Measurements from ENCODE around the gene GBGT1.

Gene GBGT1

DNA sequence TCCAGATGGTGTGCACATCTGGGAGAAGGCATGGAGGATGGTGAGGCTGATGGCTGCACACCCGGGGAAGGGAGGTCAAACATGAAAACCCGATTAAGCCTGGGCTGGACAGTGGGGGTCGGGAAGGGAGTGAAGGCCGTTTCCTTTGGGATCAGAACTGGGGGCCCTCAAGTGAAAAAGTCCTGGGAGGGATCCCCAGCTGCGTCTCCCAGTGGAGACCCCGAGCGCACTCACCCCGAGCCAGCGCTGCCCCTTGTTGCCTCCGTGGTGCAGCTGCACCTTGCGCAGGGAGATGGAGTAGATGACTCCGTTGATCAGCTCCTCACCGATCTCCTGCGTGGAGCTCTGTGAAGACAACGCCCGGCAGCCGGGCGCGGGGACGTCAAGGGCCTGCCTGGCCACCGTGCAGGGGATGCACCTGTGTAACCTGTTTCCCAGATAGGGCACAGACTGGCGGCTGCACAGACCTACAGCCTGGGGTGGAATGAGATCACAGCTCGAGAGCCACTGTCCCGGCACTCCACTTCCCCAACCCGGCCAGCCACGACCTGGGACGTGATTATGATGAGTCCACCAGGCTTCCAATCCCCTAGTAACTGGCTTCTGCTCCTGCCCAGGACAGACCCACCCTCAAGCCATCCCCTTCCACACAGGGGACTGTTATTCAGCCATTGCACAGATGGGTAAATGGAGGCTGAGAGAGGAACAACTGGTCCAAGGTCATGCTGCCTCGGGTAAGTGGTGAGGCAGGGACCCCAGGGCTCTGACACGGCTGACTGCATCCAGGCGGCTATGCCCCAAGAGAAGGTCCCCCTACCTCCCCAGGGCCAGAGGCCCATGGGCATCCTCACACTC, 51.7 kb downstream of the GBGT1 start:
- Histone ChIP-seq H3K27ac (ENCODE audit: low read length) (no peak overlapping the region), H3K9ac (ENCODE audit: low read depth, low read length) (no peak overlapping the region), H3K79me2 (ENCODE audit: insufficient read depth, low read length) (peaks cover 31% of the 10 kb centered on the region), H2AFZ (ENCODE audit: low read depth, low read length) (no peak overlapping the region), H3K4me3 (ENCODE audit: low read depth in 1 of 2, low read length in 2 of 2) (no peak overlapping the region), H3K36me3 (ENCODE audit: insufficient read depth, low read length) (peaks cover 46% of the 10 kb centered on the region), H3K27me3 (ENCODE audit: insufficient read depth, low read length, poor library complexity) (no peaks in the 10 kb centered on the region), H3K9me3 (ENCODE audit: insufficient read depth, low read length, severe bottlenecking) (no peaks in the 10 kb centered on the region), H3K4me1 (ENCODE audit: insufficient read depth, low read length) (no peaks in the 10 kb centered on the region), H4K20me1 (ENCODE audit: insufficient read depth, low read length) (peaks cover 55% of the 10 kb centered on the region), H3K4me2 (ENCODE audit: insufficient read depth, low read length) (no peak overlapping the region)
- no peak for DNase-seq
- no peak for ATAC-seq (ENCODE audit: insufficient read depth, low read depth)
- TF ChIP-seq, protein P1, sequence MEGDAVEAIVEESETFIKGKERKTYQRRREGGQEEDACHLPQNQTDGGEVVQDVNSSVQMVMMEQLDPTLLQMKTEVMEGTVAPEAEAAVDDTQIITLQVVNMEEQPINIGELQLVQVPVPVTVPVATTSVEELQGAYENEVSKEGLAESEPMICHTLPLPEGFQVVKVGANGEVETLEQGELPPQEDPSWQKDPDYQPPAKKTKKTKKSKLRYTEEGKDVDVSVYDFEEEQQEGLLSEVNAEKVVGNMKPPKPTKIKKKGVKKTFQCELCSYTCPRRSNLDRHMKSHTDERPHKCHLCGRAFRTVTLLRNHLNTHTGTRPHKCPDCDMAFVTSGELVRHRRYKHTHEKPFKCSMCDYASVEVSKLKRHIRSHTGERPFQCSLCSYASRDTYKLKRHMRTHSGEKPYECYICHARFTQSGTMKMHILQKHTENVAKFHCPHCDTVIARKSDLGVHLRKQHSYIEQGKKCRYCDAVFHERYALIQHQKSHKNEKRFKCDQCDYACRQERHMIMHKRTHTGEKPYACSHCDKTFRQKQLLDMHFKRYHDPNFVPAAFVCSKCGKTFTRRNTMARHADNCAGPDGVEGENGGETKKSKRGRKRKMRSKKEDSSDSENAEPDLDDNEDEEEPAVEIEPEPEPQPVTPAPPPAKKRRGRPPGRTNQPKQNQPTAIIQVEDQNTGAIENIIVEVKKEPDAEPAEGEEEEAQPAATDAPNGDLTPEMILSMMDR (IDR thresholded peaks at IDR 0.05; ENCODE audit: borderline replicate concordance, extremely low read depth, low read length, poor library complexity, severe bottlenecking), result no peak
- TF ChIP-seq EZH2 (IDR thresholded peaks at IDR 0.05; ENCODE audit: borderline replicate concordance, low read depth, low read length, severe bottlenecking), result no peak

GRCh38 chr9:133109931-133110650, 53.6 kb downstream of the GBGT1 start:
- H3K79me2 ChIP-seq (ENCODE audit: insufficient read depth, low read length), result peaks cover 16% of the 10 kb centered on the region; the same call in 1 of the 2 replicates
- no peak overlapping the region for H3K27ac ChIP-seq (ENCODE audit: low read length)
- H4K20me1 ChIP-seq (ENCODE audit: insufficient read depth, low read length), result peaks cover 37% of the 10 kb centered on the region
- H2AFZ ChIP-seq (ENCODE audit: low read depth, low read length), result no peak overlapping the region
- H3K4me3 ChIP-seq (ENCODE audit: low read depth in 1 of 2, low read length in 2 of 2), result no peak overlapping the region
- H3K9me3 ChIP-seq (ENCODE audit: insufficient read depth, low read length, severe bottlenecking), result no peaks in the 10 kb centered on the region
- no peak overlapping the region for H3K4me2 ChIP-seq (ENCODE audit: insufficient read depth, low read length)
- DNase-seq (no peak), ATAC-seq (ENCODE audit: insufficient read depth, low read depth) (no peak)
- no peak for TF ChIP-seq EZH2 (IDR thresholded peaks at IDR 0.05; ENCODE audit: borderline replicate concordance, low read depth, low read length, severe bottlenecking)
- TF ChIP-seq, protein P1 (IDR thresholded peaks at IDR 0.05; ENCODE audit: borderline replicate concordance, extremely low read depth, low read length, poor library complexity, severe bottlenecking), result no peak
- no peaks in the 10 kb centered on the region for H3K27me3 ChIP-seq (ENCODE audit: insufficient read depth, low read length, poor library complexity)
- no peaks in the 10 kb centered on the region for H3K4me1 ChIP-seq (ENCODE audit: insufficient read depth, low read length)
- peaks cover 60% of the 10 kb centered on the region for H3K36me3 ChIP-seq (ENCODE audit: insufficient read depth, low read length)
- H3K9ac ChIP-seq (ENCODE audit: low read depth, low read length), result no peak overlapping the region

DNA sequence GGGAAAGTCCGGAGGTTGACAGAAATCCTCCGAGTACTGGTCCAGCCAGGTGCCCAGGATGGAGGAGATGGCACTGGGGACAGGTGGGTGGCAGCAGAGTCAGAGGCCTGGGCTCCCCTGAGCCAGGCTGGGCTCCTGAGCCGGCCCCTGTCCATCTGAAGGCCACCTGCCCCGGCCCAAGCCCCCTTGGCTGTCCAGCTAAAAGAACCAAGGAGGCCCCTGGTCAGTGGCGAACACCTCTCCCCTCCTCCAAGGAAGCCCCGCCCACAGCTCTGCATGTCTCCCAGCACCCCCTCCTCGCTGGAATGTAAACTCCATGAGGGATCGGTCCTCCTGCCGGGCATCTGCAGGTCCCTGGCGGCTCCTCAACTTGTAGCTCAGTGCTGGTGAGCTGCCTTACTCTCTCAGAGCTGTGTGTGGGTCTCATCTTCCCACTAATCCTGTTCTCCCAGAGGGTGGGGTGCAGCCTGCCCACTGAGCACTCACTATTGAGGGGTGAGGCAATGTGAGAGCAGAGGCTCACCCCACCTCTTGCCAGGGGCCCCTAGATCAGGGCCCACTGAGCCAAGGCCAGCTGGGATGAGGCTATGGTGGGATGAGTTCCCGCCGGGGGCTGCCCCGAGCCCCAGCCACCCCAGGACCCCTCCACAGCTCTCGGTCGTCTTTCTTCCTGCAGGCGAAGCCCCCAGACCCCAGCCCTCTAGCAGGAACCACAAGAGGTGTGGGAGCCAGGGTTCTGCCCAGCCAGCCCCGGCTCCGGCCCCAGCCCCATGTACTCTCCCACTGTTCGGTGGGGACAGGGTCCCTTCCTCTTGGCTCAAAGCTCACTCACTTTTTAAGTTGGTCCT, 54.7 kb downstream of the GBGT1 start:
- H3K36me3 ChIP-seq (ENCODE audit: insufficient read depth, low read length), result peaks cover 70% of the 10 kb centered on the region
- ATAC-seq (ENCODE audit: insufficient read depth, low read depth) (no peak), DNase-seq (no peak)
- no peak overlapping the region for H3K4me2 ChIP-seq (ENCODE audit: insufficient read depth, low read length)
- no peak overlapping the region for H3K4me3 ChIP-seq (ENCODE audit: low read depth in 1 of 2, low read length in 2 of 2)
- no peaks in the 10 kb centered on the region for H3K4me1 ChIP-seq (ENCODE audit: insufficient read depth, low read length)
- H3K9ac ChIP-seq (ENCODE audit: low read depth, low read length), result no peak overlapping the region
- H2AFZ ChIP-seq (ENCODE audit: low read depth, low read length), result no peak overlapping the region
- H3K9me3 ChIP-seq (ENCODE audit: insufficient read depth, low read length, severe bottlenecking), result no peaks in the 10 kb centered on the region
- no peaks in the 10 kb centered on the region for H3K27me3 ChIP-seq (ENCODE audit: insufficient read depth, low read length, poor library complexity)
- no peak overlapping the region for H3K27ac ChIP-seq (ENCODE audit: low read length)
- H3K79me2 ChIP-seq (ENCODE audit: insufficient read depth, low read length), result peaks cover 10% of the 10 kb centered on the region; the same call in 1 of the 2 replicates
- TF ChIP-seq, protein P1 (IDR thresholded peaks at IDR 0.05; ENCODE audit: borderline replicate concordance, extremely low read depth, low read length, poor library complexity, severe bottlenecking), result no peak
- no peak for TF ChIP-seq EZH2 (IDR thresholded peaks at IDR 0.05; ENCODE audit: borderline replicate concordance, low read depth, low read length, severe bottlenecking)
- peaks cover 26% of the 10 kb centered on the region for H4K20me1 ChIP-seq (ENCODE audit: insufficient read depth, low read length)

Data from DND-41 (cell line).